Measurements from ENCODE around the gene SNAI3. TPM values are rescaled to one million over a fixed set of nuclear protein-coding genes. Genes with fewer than 3 reads are reported as not detected.
A peak's percentile ranks its signal among the peaks of the same experiment; 100 is the strongest.

The SNAI3 gene
- total RNA-seq, 8 experiments from 2014 or later: 1.3 to 4.3 (median 2.4) TPM

DNA sequence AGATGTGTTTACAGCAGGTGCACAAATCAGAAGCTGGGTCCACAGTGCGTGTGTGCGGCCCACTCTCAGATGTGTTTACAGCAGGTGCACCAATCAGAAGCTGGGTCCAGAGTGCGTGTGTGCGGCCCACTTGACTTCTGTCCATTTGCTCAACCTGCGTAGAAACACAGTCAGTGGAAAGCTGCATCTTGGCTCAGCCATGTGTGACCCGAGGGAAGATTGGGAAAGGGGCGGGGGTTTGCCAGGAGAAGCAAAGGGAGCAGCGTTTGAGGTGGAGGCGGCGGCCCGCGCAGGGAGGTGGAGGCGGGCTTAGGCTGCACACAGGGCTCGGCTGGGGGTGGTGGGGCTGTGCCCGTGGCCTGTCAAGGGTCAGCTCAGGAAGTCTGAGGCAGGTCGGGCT is 24.2 kb upstream of the SNAI3 start:
- H3K4me1 ChIP-seq (replicated peaks in 1 of 2): peaks cover 6 to 8% of the 10 kb centered on the region in 2 donors
- H3K27ac ChIP-seq: no peak overlapping the region
- 20 to 100% methylated on average over 1 to 2 of the region's 16 CpGs; no CpG with 5 or more reads in 8 of the 10 experiments for WGBS, 10 experiments
- no peak overlapping the region for H3K4me3 ChIP-seq
- in situ Hi-C loops (cut with MboI; ENCODE audit: low pct_unique_long_range_greater_than_20kb in 2 of 9, low sequenced_read_pairs in 9 of 9, unreplicated experiment in 9 of 9): no loop called here
- ATAC-seq (replicated peaks in 6 of 8): no peak

DNA sequence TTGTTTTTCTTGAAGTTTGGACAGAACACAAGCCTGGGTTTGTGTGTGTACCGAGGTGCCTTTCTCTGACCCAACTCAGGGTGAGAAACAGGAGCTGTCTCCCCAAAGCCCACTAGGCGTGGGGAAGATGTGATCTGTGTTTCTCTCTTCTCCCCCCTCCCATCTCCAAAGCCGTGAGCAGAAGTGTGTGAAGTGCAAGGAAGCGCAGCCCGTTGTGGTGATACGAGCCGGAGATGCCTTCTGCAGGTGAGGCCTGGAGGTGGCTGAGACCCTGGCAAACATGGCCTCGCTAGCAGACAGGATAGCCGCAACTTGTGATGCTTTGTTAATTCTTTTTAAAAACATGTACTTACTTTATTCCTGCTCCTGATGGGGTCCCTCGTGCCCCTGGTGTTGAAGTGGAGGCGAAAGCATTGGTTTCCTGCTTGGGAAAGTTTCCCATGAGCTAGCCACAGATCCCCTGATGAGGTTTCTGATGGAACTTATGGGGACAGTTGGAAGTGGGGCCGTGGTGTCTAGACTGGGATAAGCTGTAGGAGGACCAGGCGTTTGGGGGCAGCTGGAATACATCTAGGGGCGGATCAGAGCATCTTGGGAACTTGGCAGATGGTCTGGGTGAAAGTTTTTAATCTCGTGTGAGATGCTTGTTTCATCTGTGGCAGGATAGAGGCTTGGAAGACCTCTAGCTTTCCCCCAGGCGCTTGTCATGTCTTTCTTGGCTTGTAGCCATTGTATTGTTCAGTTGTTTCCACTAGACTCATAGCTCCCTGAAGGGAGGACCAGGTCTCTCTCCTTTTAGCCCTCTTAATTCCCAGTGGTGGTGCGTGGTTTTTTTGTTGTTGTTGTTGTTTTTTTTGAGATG is 20.9 kb upstream of the SNAI3 start:
- Histone ChIP-seq H3K4me3 (peak overlapping the region; percentile 80 to 99 (median 97)), H3K4me1 (replicated peaks in 1 of 2) (peaks cover 12 to 14% of the 10 kb centered on the region in 2 donors), H3K27ac (peak overlapping the region; percentile 43 to 87)
- in situ Hi-C loops (cut with MboI; ENCODE audit: low pct_unique_long_range_greater_than_20kb in 2 of 9, low sequenced_read_pairs in 9 of 9, unreplicated experiment in 9 of 9): no loop called here
- ATAC-seq (replicated peaks in 6 of 8): no peak
- 0 to 89% (median 33%) methylated on average over 1 to 12 of the region's 17 CpGs; no CpG with 5 or more reads in 3 of the 10 experiments for WGBS, 10 experiments

DNA sequence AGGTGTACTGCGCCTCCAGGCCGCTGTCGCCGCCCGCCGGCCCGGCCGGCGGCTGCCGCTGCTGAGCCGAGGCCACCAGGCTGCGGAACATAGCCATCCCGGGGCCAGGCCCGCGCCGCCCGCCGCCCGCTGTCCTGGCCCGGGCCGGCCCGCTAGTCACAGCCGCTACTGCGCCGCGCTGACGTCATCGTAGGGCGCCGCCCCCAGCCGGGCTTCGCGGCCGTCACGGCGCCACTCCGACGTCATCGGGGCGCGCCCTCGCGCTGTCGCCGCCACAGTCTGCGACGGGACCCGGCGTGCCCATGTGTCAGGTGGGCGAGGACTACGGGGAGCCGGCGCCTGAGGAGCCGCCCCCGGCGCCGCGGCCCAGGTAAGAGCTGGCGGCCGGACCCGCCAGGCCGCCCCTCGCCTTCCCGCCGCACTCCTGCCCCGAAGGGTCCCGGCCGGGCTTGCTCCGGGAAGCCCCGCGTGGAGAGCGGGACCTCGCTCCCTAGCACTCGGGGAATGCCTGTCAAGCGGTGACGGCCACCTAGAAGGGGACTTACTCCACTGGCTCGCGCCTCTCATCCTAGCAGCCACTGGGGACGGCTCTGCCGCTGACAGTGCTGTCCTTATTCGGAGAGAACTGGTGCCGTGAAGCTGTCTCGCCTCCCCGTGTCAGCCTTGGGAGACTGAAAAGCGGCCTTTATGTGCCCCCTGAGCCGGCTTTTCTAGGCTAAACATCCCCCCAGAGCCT is 20.1 kb upstream of the SNAI3 start, which contains the start of the genes CTU2 and RNF166:
TSS of gene CTU2 (plus strand) at position 275 of the 736 bp plus-strand sequence. CDS start at position 303, 28 bp downstream.
TSS of gene RNF166 (minus strand) at position 180 of the 736 bp plus-strand sequence. CDS start at position 97, 83 bp downstream.
- in situ Hi-C loops (cut with MboI; ENCODE audit: low pct_unique_long_range_greater_than_20kb in 2 of 9, low sequenced_read_pairs in 9 of 9, unreplicated experiment in 9 of 9): no loop called here
- WGBS, 10 experiments: 0% methylated on average over 3 to 8 of the region's 86 CpGs; no CpG with 5 or more reads in 7 of the 10 experiments
- Histone ChIP-seq H3K27ac (peak within 1 kb of the TSS; percentile 43 to 87), H3K4me3 (peak within 1 kb of the TSS; percentile 80 to 99 (median 97)), H3K4me1 (replicated peaks in 1 of 2) (peaks cover 12 to 14% of the 10 kb centered on the region in 2 donors)
- peak; percentile 89 to 93 (median 91) for ATAC-seq (replicated peaks in 6 of 8)

DNA sequence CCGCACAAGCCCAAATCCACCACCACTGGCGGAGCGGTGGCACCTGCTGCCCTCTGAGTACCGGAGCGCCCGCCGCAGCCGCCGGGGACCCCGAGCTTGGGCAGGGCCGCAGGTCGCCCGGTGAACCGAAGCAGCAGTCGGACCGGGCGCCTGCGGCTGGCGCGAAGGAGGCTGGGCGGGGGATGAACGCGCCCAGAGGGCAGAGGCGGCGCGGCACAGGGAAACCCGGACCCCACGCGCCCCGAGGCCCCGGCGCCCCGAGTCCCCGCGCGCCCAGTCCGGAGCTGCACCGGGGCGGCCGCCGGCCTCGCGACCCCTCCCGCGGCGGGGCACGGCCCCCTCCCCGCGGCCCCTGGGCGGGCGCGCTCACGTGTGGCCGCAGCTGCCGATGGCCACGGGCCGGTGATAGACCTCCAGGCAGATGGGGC is 19.5 kb upstream of the SNAI3 start:
- Histone ChIP-seq H3K4me1 (replicated peaks in 1 of 2) (peaks cover 12 to 14% of the 10 kb centered on the region in 2 donors), H3K27ac (peak overlapping the region; percentile 12 to 87), H3K4me3 (peak overlapping the region; percentile 80 to 99 (median 97))
- ATAC-seq (replicated peaks in 6 of 8): peak in 5 of 8 experiments; percentile 37 to 48 (median 43)
- 0 to 7% (median 0%) methylated on average over 3 to 14 of the region's 57 CpGs; no CpG with 5 or more reads in 7 of the 10 experiments for WGBS, 10 experiments
- in situ Hi-C loops (cut with MboI; ENCODE audit: low pct_unique_long_range_greater_than_20kb in 2 of 9, low sequenced_read_pairs in 9 of 9, unreplicated experiment in 9 of 9): no loop called here

DNA sequence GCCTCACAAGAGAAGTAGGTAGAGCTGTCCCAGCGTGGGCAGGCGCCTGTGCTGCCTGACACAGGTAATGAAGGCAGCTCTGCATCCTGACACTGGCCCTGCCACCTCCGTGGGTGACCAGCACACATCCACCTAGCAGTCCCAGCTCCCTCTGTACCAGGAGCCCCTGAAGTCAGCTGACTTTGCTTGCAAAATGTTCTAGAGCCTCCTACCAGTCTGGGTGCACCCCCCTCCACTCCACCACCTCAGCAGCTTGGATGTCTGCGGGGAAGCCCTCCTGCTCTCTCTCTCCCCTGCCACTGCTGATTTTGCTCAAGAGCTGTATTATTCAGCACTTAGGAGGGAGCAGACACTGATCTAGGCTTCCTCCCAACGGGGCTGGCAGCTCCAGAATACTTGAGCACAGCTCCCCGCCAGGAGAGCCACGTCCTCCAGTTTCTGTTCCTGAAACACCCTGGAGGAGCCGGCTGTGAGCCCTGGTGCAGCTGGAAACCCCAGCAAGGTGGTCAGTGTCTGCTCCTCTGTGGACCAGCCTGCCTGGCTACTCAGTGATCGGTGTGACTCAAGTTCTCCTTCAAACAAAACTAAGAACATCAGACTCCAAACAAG is 18.9 kb upstream of the SNAI3 start:
- Histone ChIP-seq H3K27ac (no peak overlapping the region), H3K4me1 (replicated peaks in 1 of 2) (peaks cover 12 to 14% of the 10 kb centered on the region in 2 donors), H3K4me3 (peak overlapping the region; percentile 80 to 99 (median 97))
- in situ Hi-C loops (cut with MboI; ENCODE audit: low pct_unique_long_range_greater_than_20kb in 2 of 9, low sequenced_read_pairs in 9 of 9, unreplicated experiment in 9 of 9): no loop called here
- WGBS, 10 experiments: 0 to 62% (median 10%) methylated on average over 1 to 3 of the region's 9 CpGs; no CpG with 5 or more reads in 4 of the 10 experiments
- peak in 1 of 8 experiments; percentile 2 for ATAC-seq (replicated peaks in 6 of 8)

DNA sequence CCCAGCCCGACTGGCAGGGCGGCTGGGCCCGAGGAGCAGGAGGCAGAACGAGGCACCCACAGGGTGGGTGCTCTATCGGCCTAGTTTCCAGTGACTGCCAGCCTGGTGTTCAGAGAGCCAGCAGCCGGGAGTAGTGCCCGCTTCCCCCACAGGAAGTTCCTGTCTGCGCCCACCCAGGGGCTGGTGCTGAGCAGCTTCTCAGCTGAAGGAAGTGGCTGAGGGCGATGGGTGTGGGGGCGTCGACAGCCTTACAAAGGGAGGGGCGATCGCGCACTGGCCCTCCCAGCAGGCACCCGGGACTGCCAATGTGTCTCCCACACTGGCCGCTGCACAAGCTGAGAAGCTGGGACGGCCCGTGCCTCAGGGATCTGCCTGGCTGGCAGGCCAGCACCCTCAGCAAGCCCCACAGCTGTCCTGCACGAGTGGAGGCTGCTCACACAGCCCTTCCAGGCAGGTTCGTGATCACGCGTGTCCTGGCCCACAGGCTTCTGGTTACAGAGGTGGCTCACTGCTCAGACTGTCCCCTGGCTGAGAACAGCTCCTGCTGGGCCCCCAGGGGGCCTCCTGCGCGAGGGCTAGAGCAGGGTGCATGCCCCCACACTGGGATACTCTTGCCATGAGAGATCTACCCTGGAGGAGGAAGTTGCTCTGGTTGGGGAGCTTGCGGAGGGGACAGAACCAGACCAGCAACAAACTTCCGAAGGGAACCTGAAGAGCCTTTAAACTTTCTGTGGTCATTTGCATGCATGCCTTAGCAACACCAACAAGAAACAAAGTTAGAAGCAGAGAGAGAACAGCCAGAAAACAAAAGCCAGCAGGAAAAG is 17.4 kb upstream of the SNAI3 start:
- peaks cover 12 to 14% of the 10 kb centered on the region in 2 donors for H3K4me1 ChIP-seq (replicated peaks in 1 of 2)
- WGBS, 10 experiments: 75 to 100% (median 83%) methylated on average over 1 to 9 of the region's 26 CpGs; no CpG with 5 or more reads in 5 of the 10 experiments
- no peak overlapping the region for H3K27ac ChIP-seq
- no peak overlapping the region for H3K4me3 ChIP-seq
- no peak for ATAC-seq (replicated peaks in 6 of 8)
- in situ Hi-C loops (cut with MboI; ENCODE audit: low pct_unique_long_range_greater_than_20kb in 2 of 9, low sequenced_read_pairs in 9 of 9, unreplicated experiment in 9 of 9): no loop called here

DNA sequence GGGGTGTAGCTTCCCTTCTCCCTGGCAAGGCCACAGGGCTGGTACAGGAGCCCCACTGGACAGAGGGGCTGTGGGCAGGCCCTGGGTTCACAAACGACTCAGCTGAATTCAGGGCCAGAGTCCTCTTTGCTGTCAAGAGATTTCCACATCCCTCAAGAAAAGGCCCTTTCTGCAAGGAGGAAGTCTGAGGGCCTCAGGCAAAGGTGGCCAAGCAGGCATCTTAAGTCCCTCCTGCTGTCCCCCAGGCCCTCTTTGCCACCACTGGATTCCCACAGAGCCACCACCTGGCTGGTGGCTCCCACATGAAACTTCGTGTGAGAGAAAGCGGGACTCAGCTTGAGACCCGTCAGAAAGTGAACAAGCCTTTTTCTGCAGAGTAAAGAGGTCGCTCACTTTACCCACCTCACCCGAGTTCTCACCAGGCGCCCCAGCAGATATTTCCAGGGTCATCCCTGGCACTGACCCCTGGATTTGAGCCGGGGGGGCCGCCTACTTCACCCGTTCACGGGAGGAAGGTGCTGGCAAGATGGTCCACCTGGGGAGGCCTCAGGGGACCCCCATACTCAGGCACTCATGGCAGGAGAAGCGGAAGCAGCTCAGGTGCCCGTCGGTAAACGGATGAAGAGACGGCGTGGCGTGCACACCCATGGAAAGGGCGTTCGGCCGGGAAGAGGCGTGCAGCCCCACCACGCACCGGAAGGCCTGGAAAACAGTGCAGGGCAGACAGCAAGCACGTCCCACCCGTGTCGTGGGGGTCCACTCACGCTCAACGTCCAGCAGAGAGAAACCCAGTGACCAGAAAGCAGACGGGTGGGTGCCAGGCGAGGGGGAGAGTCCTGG is 16.3 kb upstream of the SNAI3 start:
- WGBS, 10 experiments: 58 to 100% (median 83%) methylated on average over 1 to 14 of the region's 31 CpGs; no CpG with 5 or more reads in 3 of the 10 experiments
- in situ Hi-C loops (cut with MboI; ENCODE audit: low pct_unique_long_range_greater_than_20kb in 2 of 9, low sequenced_read_pairs in 9 of 9, unreplicated experiment in 9 of 9): no loop called here
- Histone ChIP-seq H3K4me3 (no peak overlapping the region), H3K27ac (no peak overlapping the region), H3K4me1 (replicated peaks in 1 of 2) (peaks cover 10 to 12% of the 10 kb centered on the region in 2 donors)
- no peak for ATAC-seq (replicated peaks in 6 of 8)

DNA sequence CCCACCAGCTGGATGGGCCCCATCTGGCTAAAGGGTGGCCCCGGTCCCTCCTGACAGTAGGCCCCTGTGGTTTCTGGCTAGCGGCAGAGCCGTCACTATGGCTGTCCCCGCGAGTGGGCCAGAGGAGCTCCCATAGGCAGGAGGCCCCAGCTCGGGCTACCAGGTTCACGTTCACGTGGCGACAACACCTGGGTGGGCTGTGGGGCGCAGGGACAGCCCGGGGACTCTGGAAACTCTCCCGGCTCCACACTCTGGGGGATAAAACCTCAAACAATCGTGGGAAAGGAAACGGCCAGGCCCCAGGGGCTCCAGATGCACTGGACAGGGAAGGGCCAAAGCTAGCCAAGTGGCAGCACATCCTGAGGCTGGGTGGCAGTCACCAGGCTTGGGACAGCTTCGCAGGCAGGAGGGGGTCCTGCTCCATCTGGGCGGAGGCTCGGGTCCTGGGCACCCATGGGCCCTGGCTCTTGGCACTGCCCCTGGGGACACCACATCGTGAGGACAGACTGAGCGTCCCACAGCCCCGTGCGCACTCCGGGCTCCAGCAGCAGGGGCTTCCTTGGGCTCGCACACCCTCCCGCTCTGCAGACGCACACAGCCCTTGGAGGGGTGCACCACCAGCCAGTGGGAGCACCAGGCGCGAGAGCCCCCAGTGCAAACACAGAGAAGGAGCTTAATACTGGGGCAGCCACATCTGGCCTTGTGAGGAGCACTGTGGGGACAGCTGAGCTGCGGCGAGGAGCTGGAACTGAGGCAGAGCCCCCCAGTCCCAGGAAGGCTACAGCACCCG is 15.5 kb upstream of the SNAI3 start:
- ATAC-seq (replicated peaks in 6 of 8): no peak
- no peak overlapping the region for H3K4me3 ChIP-seq
- WGBS, 10 experiments: 75 to 100% (median 92%) methylated on average over 1 to 3 of the region's 30 CpGs; no CpG with 5 or more reads in 6 of the 10 experiments
- no peak overlapping the region for H3K27ac ChIP-seq
- H3K4me1 ChIP-seq (replicated peaks in 1 of 2): peaks cover 6% of the 10 kb centered on the region in 2 donors
- in situ Hi-C loops (cut with MboI; ENCODE audit: low pct_unique_long_range_greater_than_20kb in 2 of 9, low sequenced_read_pairs in 9 of 9, unreplicated experiment in 9 of 9): no loop called here

DNA sequence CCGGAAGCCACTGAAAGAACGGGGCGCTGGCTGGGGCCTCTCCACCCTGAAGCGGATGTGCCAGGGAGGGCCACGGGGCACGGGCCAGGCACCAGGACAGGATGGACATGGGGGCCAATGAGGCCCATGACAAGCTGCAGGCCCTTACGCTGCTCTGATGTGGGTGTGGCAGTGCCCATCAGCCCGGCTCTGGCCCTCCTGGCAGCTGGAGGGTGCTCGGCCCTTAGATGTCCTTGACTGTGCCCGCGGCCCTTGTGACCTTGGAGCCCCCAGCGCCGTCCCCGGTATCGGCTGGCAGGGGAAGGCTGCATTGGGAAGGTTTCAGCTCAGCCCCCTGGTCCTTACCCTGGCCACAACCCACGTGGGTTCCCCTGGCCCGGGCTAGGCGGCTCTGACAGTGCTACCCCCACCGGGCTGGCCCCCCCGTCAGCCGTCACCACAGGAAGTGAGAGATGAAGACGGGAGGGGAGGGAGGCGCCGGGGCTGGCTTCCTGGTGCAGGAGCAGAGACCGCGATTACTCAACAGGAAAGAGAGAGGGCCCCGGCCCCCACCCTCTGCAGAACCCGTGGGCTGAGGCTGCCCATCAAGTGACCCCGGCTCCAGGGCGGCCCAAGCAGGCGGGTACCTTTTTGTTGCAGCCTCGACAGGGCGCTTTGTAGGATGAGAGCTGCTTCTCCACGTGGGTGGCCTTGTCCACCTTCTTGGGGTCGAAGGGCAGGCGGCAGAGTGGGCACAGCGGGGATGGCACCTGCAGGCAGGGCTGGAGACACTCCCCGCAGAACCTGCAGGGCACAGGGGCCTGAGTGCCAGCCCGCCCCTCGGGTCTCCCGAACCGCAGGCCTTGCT is 14.6 kb upstream of the SNAI3 start:
- no peak overlapping the region for H3K27ac ChIP-seq
- WGBS, 10 experiments: 50 to 100% (median 84%) methylated on average over 1 to 11 of the region's 42 CpGs; no CpG with 5 or more reads in 2 of the 10 experiments

DNA sequence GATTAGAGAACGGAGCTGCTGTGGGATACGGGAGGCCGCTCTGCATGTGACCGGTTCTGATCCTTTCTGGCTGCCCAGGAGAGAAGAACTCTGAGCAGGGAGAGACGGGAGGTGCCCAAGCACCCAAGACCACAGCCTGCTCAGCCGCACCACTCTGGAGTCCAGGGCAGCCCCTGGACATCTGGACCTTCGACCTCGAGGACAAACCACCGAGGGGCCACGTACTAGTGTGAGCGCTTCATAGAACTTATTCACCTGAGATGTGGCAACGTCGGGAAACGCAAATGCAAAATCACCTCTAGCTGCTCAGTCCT is 14.0 kb upstream of the SNAI3 start:
- Histone ChIP-seq H3K27ac (no peak overlapping the region), H3K4me3 (no peak overlapping the region), H3K4me1 (replicated peaks in 1 of 2) (peaks cover 5% of the 10 kb centered on the region in 2 donors)
- ATAC-seq (replicated peaks in 6 of 8): no peak
- in situ Hi-C loops (cut with MboI; ENCODE audit: low pct_unique_long_range_greater_than_20kb in 2 of 9, low sequenced_read_pairs in 9 of 9, unreplicated experiment in 9 of 9): no loop called here
- WGBS, 10 experiments: 50 to 100% (median 80%) methylated on average over 1 to 5 of the region's 14 CpGs; no CpG with 5 or more reads in 7 of the 10 experiments

More for the DNA sequence above, 14.6 kb upstream of the SNAI3 start:
- no peak overlapping the region for H3K4me3 ChIP-seq
- ATAC-seq (replicated peaks in 6 of 8): peak in 5 of 8 experiments; percentile 9 to 43 (median 21)
- in situ Hi-C loops (cut with MboI; ENCODE audit: low pct_unique_long_range_greater_than_20kb in 2 of 9, low sequenced_read_pairs in 9 of 9, unreplicated experiment in 9 of 9): no loop called here
- H3K4me1 ChIP-seq (replicated peaks in 1 of 2): peaks cover 6% of the 10 kb centered on the region in 2 donors

All from motor neuron (in vitro differentiated cells).